HepG2 (cell line): ENCODE data around the gene CAB39. TPM values are rescaled to one million over a fixed set of nuclear protein-coding genes. Genes with fewer than 3 reads are reported as not detected.

Source experiments
- ATAC-seq: fragments of 200-7000 bp; cut with Tn5 transposase; 3 replicates; pipeline ENCODE4 v1.9.1; 2020; ENCODE audit warnings: mild to moderate bottlenecking, moderate library complexity
- BruUV-seq: library from RNA; stranded (reverse); fragments of 400-500 nt; replicated peaks from 2 replicates; lab custom pipeline; 2021; lab: Mats Ljungman, UMichigan
- CTCF ChIA-PET: fragments of 300-600 bp; formaldehyde crosslinking; extraction: SDS; loops from one replicate; lab custom pipeline; 2021; ENCODE audit warnings: low total read pairs, inconsistent platforms, low intra/inter-chr PET ratio; lab: Yijun Ruan, JAX
- POLR2A ChIA-PET: fragments of 350-600 bp; sonication (Branson Sonifier 250); formaldehyde crosslinking; loops from one replicate; lab custom pipeline; 2020; ENCODE audit warnings: antibody characterized with exemption, inconsistent platforms; lab: Yijun Ruan, JAX
- DNase-seq: peaks from one replicate; pipeline ENCODE4 v3.0.0-alpha.2; 2015; ENCODE audit warnings: low spot score
- FAIRE-seq: peaks from 3 replicates; lab custom pipeline; 2011; peaks lifted over from hg19 to GRCh38; lab: Jason Lieb, UNC
- H2AFZ ChIP-seq: one replicate; pipeline ENCODE4 v1.6.1; 2011; ENCODE audit warnings: low read length, inconsistent platforms
- H3K27ac ChIP-seq: fragments of 300-600 bp; 3 replicates; pipeline ENCODE4 v1.8.0; 2011; ENCODE audit warnings: mixed run types, mild to moderate bottlenecking, mixed read lengths, low read length, inconsistent platforms; ENCODE audit not compliant: insufficient read depth; ENCODE audit errors: extremely low read length
- H3K27me3 ChIP-seq, 2 experiments: fragments of 200-600 bp in 1 of 2; 2 replicates in 1 of 2; 3 replicates in 1 of 2; pipeline versions ENCODE4 v1.6.0 to v1.8.0; 2011; ENCODE audit warnings: low read length in 2 of 2, mild to moderate bottlenecking in 2 of 2, moderate library complexity in 2 of 2, inconsistent platforms in 1 of 2; ENCODE audit not compliant: insufficient read depth in 2 of 2, control insufficient read depth in 1 of 2
- H3K36me3 ChIP-seq, 2 experiments: fragments of 200-600 bp in 1 of 2; replicated peaks in 1 of 2; 2 replicates in 1 of 2; 3 replicates in 1 of 2; pipeline versions ENCODE4 v1.5.1 to v1.8.0; 2011; ENCODE audit warnings: low read length in 2 of 2, inconsistent platforms in 1 of 2; ENCODE audit not compliant: insufficient read depth in 2 of 2, control insufficient read depth in 1 of 2
- H3K4me1 ChIP-seq: 2 replicates; pipeline ENCODE4 v1.5.1; 2012; ENCODE audit warnings: low read length, inconsistent platforms; ENCODE audit not compliant: insufficient read depth
- H3K4me2 ChIP-seq: 2 replicates; pipeline ENCODE4 v1.6.0; 2011; ENCODE audit warnings: low read depth, low read length, inconsistent platforms
- H3K4me3 ChIP-seq, 3 experiments: fragments of 200-600 bp in 1 of 3; sonication (generic), shearing (Covaris generic) in 1 of 3; replicated peaks in 1 of 3; 2 replicates each; pipeline ENCODE4 v1.5.1; 2011 to 2016; ENCODE audit warnings: low read length in 3 of 3, inconsistent platforms in 2 of 3, low read depth in 2 of 3, mild to moderate bottlenecking in 2 of 3, control low read depth in 1 of 3, mixed read lengths in 1 of 3; ENCODE audit not compliant: insufficient read depth in 1 of 3
- H3K79me2 ChIP-seq: one replicate; pipeline ENCODE4 v1.6.1; 2011; ENCODE audit warnings: low read length, inconsistent platforms; ENCODE audit not compliant: insufficient read depth
- H3K9ac ChIP-seq: 2 replicates; pipeline ENCODE4 v1.6.0; 2011; ENCODE audit warnings: mild to moderate bottlenecking, low read depth, low read length, inconsistent platforms; ENCODE audit not compliant: insufficient read depth
- H3K9me3 ChIP-seq: 2 replicates; pipeline ENCODE4 v1.5.1; 2012; ENCODE audit warnings: mild to moderate bottlenecking, low read length
- H4K20me1 ChIP-seq: 2 replicates; pipeline ENCODE4 v1.6.0; 2011; ENCODE audit warnings: inconsistent platforms, mild to moderate bottlenecking, low read length, moderate library complexity; ENCODE audit not compliant: insufficient read depth
- ARID4A ChIP-seq: sonication (generic); formaldehyde crosslinking; IDR thresholded peaks from 2 replicates; pipeline ENCODE4 v1.5.0; 2020; ENCODE audit warnings: mild to moderate bottlenecking, missing genetic modification reagents, borderline replicate concordance
- ATRX ChIP-seq: sonication (generic); formaldehyde crosslinking; IDR thresholded peaks from 2 replicates; pipeline ENCODE4 v1.4.0; 2020; ENCODE audit warnings: missing genetic modification reagents, borderline replicate concordance
- CREBL2 ChIP-seq: sonication (generic); formaldehyde crosslinking; IDR thresholded peaks from 2 replicates; pipeline ENCODE4 v1.8.1; 2023; ENCODE audit warnings: missing genetic modification reagents, mild to moderate bottlenecking, borderline replicate concordance
- DNMT3B ChIP-seq: conservative IDR thresholded peaks from 2 replicates; pipeline ENCODE4 v1.6.1; 2016; ENCODE audit warnings: missing biosample characterization, control low read depth
- FOSL2 ChIP-seq: sonication (generic); formaldehyde crosslinking; IDR thresholded peaks from 2 replicates; pipeline ENCODE4 v1.4.0; 2020; ENCODE audit warnings: missing genetic modification reagents
- HNF4A ChIP-seq: sonication (generic); formaldehyde crosslinking; IDR thresholded peaks from 2 replicates; pipeline ENCODE4 v1.4.0; 2020; ENCODE audit warnings: missing genetic modification reagents
- ISL2 ChIP-seq: sonication (generic); formaldehyde crosslinking; IDR thresholded peaks from 2 replicates; pipeline ENCODE4 v1.5.0; 2020; ENCODE audit warnings: missing genetic modification reagents
- NR2F1 ChIP-seq, 2 experiments: fragments of 450-650 bp in 1 of 2; formaldehyde crosslinking in 1 of 2; IDR thresholded peaks; 2 replicates each; pipeline versions ENCODE4 v1.5.0 to v1.6.1; 2016 to 2020; ENCODE audit warnings: mild to moderate bottlenecking in 1 of 2, missing compliant biosample characterization in 1 of 2, missing genetic modification reagents in 1 of 2, moderate library complexity in 1 of 2
- PPARG ChIP-seq: conservative IDR thresholded peaks from 2 replicates; pipeline ENCODE4 v1.6.1; 2016; ENCODE audit warnings: missing biosample characterization, missing genetic modification reagents
- RARA ChIP-seq: IDR thresholded peaks from 2 replicates; pipeline ENCODE4 v1.6.1; 2016; ENCODE audit warnings: missing genetic modification reagents, missing compliant biosample characterization
- RFXANK ChIP-seq: IDR thresholded peaks from 2 replicates; pipeline ENCODE4 v1.6.1; 2016
- XRCC5 ChIP-seq: fragments of 200-400 bp; formaldehyde crosslinking; optimal IDR thresholded peaks from 2 replicates; pipeline ENCODE3; 2017; ENCODE audit warnings: mild to moderate bottlenecking, low read length
- ZFP62 ChIP-seq: sonication (generic); formaldehyde crosslinking; IDR thresholded peaks from 2 replicates; pipeline ENCODE4 v1.4.0; 2020; ENCODE audit warnings: missing genetic modification reagents
- ZNF138 ChIP-seq: sonication (generic); formaldehyde crosslinking; IDR thresholded peaks from 2 replicates; pipeline ENCODE4 v1.5.0; 2020; ENCODE audit warnings: mild to moderate bottlenecking, low read depth, missing genetic modification reagents
- ZNF775 ChIP-seq: sonication (generic); formaldehyde crosslinking; IDR thresholded peaks from 2 replicates; pipeline ENCODE4 v1.4.0; 2020; ENCODE audit warnings: missing genetic modification reagents, mild to moderate bottlenecking, moderate library complexity, borderline replicate concordance
- WGBS: methylation state at CpG from one replicate; pipeline ENCODE4 v1.1.6; 2017; ENCODE audit warnings: low lambda C conversion rate; 5-methylcytosine and 5-hydroxymethylcytosine counted together
- in situ Hi-C: cut with HindIII; loops from 2 replicates; pipeline ENCODE4 v1.10.0; 2017; ENCODE audit warnings: low pct_unique_long_range_greater_than_20kb; ENCODE audit not compliant: extremely low pct_ligation_motif_present
- intact Hi-C: fragments of 100-400 bp; cut with micrococcal nuclease; formaldehyde crosslinking; loops from one replicate; pipeline ENCODE4 v1.10.0; 2022; ENCODE audit not compliant: unreplicated experiment
- polyA plus RNA-seq, 8 experiments: library from polyadenylated mRNA; depleted of rRNA in 3 of 8; stranded (reverse) in 7 of 8; unstranded in 1 of 8; fragments of >200 nt; fragmentation: Illumina TruSeq in 4 of 8; extraction: Trizol in 4 of 8; gene quantifications; 2 replicates each; pipeline versions ENCODE4 v1.2.1 to v1.2.3, GENCODE V29; 2011 to 2016; ENCODE audit warnings: low read depth in 4 of 8, missing spikeins in 1 of 8, mixed read lengths in 1 of 8; ENCODE audit not compliant: insufficient read depth in 1 of 8
- total RNA-seq, 5 experiments: library from RNA; depleted of rRNA; stranded (reverse); fragments of >200 nt; fragmentation: Illumina TruSeq; extraction: Trizol; gene quantifications; 2 replicates each; pipeline ENCODE4 v1.2.3, GENCODE V29; 2016; ENCODE audit warnings: low read depth in 1 of 5

The CAB39 gene
- total and polyA plus RNA-seq, 2 of the 13 experiments (the other 11 are each of a cell fraction or from before 2014, with no cell fraction given): 19.3 to 45.3 TPM

GRCh38 chr2:230687498-230687897 is 25.1 kb upstream of the CAB39 start:
- H3K4me3 ChIP-seq: no peak overlapping the region
- ATAC-seq: peak; percentile 29; the same call in 1 of the 3 replicates

GRCh38 chr2:230688490-230688889 is 24.2 kb upstream of the CAB39 start:
- no peak overlapping the region for H3K4me3 ChIP-seq
- POLR2A ChIA-PET: no interaction called here
- no peak overlapping the region for H3K27ac ChIP-seq

More at GRCh38 chr2:230687498-230687897, 25.1 kb upstream of the CAB39 start:
- BruUV-seq: no TSS peak
- H3K4me1 ChIP-seq: peaks cover 28% of the 10 kb centered on the region
- H3K4me2 ChIP-seq: peak overlapping the region; percentile 19
- H3K27me3 ChIP-seq: peaks cover 0 to 18% of the 10 kb centered on the region in 2 experiments; a peak in 3 of 5 replicates
- no peak for FAIRE-seq
- no peaks in the 10 kb centered on the region for H3K36me3 ChIP-seq
- POLR2A ChIA-PET: no interaction called here
- no peaks in the 10 kb centered on the region for H3K9me3 ChIP-seq
- WGBS: 13% methylated on average over 5 of the region's 5 CpGs
- H4K20me1 ChIP-seq: no peaks in the 10 kb centered on the region
- no peak overlapping the region for H3K9ac ChIP-seq
- H2AFZ ChIP-seq: peak overlapping the region; percentile 37
- no peak for DNase-seq
- peak; percentile 36 for TF ChIP-seq XRCC5
- TF ChIP-seq DNMT3B (CRISPR knock-in tag): no peak
- TF ChIP-seq PPARG (CRISPR knock-in tag): 0 out of 2 replicates have a peak, but pooled peaks have one; percentile 17
- TF ChIP-seq ZNF775: peak; percentile 93
- peak; percentile 44; the same call in 1 of the 2 replicates for TF ChIP-seq FOSL2 (CRISPR knock-in tag)
- TF ChIP-seq HNF4A (CRISPR knock-in tag): peak; percentile 22; the same call in 1 of the 2 replicates
- H3K79me2 ChIP-seq: no peaks in the 10 kb centered on the region
- CTCF ChIA-PET: no interaction called here
- intact Hi-C loops (no loop called here), in situ Hi-C loops (no loop called here)
- H3K27ac ChIP-seq: no peak overlapping the region

More at GRCh38 chr2:230688490-230688889, 24.2 kb upstream of the CAB39 start:
- intact Hi-C loops (no loop called here), in situ Hi-C loops (no loop called here)
- BruUV-seq: no TSS peak
- no peak for DNase-seq
- TF ChIP-seq ISL2 (CRISPR knock-in tag): no peak
- TF ChIP-seq ARID4A: no peak
- no peak for TF ChIP-seq RFXANK (CRISPR knock-in tag)
- TF ChIP-seq CREBL2 (CRISPR knock-in tag): no peak
- no peak for TF ChIP-seq ZFP62 (CRISPR knock-in tag)
- no peak for TF ChIP-seq ATRX
- no peak for TF ChIP-seq ZNF138 (CRISPR knock-in tag)
- TF ChIP-seq NR2F1 (CRISPR knock-in tag; IDR thresholded peaks at IDR 0.05): no peak
- TF ChIP-seq RARA (CRISPR knock-in tag): no peak
- 29% methylated on average over 2 of the region's 2 CpGs for WGBS
- Histone ChIP-seq H3K4me1 (peaks cover 28% of the 10 kb centered on the region), H4K20me1 (no peaks in the 10 kb centered on the region), H3K9me3 (no peaks in the 10 kb centered on the region), H2AFZ (no peak overlapping the region), H3K27me3 (peaks cover 0 to 17% of the 10 kb centered on the region in 2 experiments; a peak in 2 of 5 replicates), H3K9ac (no peak overlapping the region), H3K36me3 (no peaks in the 10 kb centered on the region), H3K4me2 (no peak overlapping the region), H3K79me2 (no peaks in the 10 kb centered on the region)
- CTCF ChIA-PET: no interaction called here
- FAIRE-seq: no peak
- no peak for ATAC-seq
